GM23338 (cell line): ENCODE measurements around the gene TSHZ2.

Experiments used
- CREB1 ChIP-seq: fragments of 250-450 bp; sonication (Bioruptor Pico); IDR thresholded peaks from 2 replicates; pipeline ENCODE4 v1.5.0; 2020; ENCODE audit warnings: low read depth, mild to moderate bottlenecking, moderate library complexity
- CTCF ChIP-seq, 2 experiments: fragments of 200-600 bp in 1 of 2; sonication (generic) in 1 of 2; conservative IDR thresholded peaks; 2 replicates each; pipeline versions ENCODE4 v1.5.1 to v1.6.1; 2016 to 2017; ENCODE audit warnings: antibody characterized with exemption in 2 of 2, low read depth in 2 of 2, mild to moderate bottlenecking in 2 of 2, moderate library complexity in 1 of 2
- ETS1 ChIP-seq: IDR thresholded peaks from 2 replicates; pipeline ENCODE4 v1.6.1; 2016; ENCODE audit warnings: antibody characterized with exemption
- EZH2 ChIP-seq: fragments of 200-600 bp; sonication (generic); IDR thresholded peaks from one replicate; pipeline ENCODE4 v1.8.0; 2017; ENCODE audit warnings: antibody characterized with exemption, mild to moderate bottlenecking, low read depth; ENCODE audit not compliant: unreplicated experiment
- EZH2phosphoT487 ChIP-seq: fragments of 200-600 bp; sonication (generic); IDR thresholded peaks from one replicate; pipeline ENCODE4 v1.8.1; 2018; ENCODE audit warnings: antibody characterized with exemption; ENCODE audit not compliant: unreplicated experiment
- JUNB ChIP-seq: IDR thresholded peaks from one replicate; pipeline ENCODE4 v1.6.1; 2016; ENCODE audit warnings: antibody characterized with exemption; ENCODE audit not compliant: unreplicated experiment
- NANOG ChIP-seq: IDR thresholded peaks from 2 replicates; pipeline ENCODE4 v1.6.1; 2016; ENCODE audit warnings: antibody characterized with exemption, borderline replicate concordance
- POLR2AphosphoS5 ChIP-seq: IDR thresholded peaks from 2 replicates; pipeline ENCODE4 v1.6.1; 2016; ENCODE audit warnings: antibody characterized with exemption, low read depth
- STAT1 ChIP-seq: IDR thresholded peaks from one replicate; pipeline ENCODE4 v1.6.1; 2016; ENCODE audit warnings: antibody characterized with exemption; ENCODE audit not compliant: unreplicated experiment
- ZNF114 ChIP-seq: fragments of 250-450 bp; sonication (Bioruptor Pico); IDR thresholded peaks from 2 replicates; pipeline ENCODE4 v1.5.0; 2020; ENCODE audit warnings: mild to moderate bottlenecking, moderate library complexity
- TF ChIP-seq, protein P1 (sequence below): IDR thresholded peaks from one replicate; pipeline ENCODE4 v1.6.1; 2018; ENCODE audit warnings: antibody characterized with exemption; ENCODE audit not compliant: unreplicated experiment

GRCh38 chr20:53190225-53190624 lies 218.1 kb downstream of the TSHZ2 start:
- TF ChIP-seq CTCF (conservative IDR thresholded peaks at IDR 0.05; ENCODE audit: low read depth in 2 of 2) (peak; percentile 17 to 24; a peak in 2 of 4 replicates), CREB1 (CRISPR knock-in tag) (no peak), EZH2 (no peak), JUNB (no peak), POLR2AphosphoS5 (no peak), NANOG (no peak), ETS1 (no peak), STAT1 (no peak), ZNF114 (CRISPR knock-in tag) (no peak), EZH2phosphoT487 (no peak)
- TF ChIP-seq, protein P1, sequence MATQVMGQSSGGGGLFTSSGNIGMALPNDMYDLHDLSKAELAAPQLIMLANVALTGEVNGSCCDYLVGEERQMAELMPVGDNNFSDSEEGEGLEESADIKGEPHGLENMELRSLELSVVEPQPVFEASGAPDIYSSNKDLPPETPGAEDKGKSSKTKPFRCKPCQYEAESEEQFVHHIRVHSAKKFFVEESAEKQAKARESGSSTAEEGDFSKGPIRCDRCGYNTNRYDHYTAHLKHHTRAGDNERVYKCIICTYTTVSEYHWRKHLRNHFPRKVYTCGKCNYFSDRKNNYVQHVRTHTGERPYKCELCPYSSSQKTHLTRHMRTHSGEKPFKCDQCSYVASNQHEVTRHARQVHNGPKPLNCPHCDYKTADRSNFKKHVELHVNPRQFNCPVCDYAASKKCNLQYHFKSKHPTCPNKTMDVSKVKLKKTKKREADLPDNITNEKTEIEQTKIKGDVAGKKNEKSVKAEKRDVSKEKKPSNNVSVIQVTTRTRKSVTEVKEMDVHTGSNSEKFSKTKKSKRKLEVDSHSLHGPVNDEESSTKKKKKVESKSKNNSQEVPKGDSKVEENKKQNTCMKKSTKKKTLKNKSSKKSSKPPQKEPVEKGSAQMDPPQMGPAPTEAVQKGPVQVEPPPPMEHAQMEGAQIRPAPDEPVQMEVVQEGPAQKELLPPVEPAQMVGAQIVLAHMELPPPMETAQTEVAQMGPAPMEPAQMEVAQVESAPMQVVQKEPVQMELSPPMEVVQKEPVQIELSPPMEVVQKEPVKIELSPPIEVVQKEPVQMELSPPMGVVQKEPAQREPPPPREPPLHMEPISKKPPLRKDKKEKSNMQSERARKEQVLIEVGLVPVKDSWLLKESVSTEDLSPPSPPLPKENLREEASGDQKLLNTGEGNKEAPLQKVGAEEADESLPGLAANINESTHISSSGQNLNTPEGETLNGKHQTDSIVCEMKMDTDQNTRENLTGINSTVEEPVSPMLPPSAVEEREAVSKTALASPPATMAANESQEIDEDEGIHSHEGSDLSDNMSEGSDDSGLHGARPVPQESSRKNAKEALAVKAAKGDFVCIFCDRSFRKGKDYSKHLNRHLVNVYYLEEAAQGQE: no peak
